ENCODE measurements around the gene PRKCB.
"Not testable (repeated sequence)": the region's sequence is repeated elsewhere in the genome, so short reads cannot be mapped to it uniquely, and the experiment has no call there.

Gene PRKCB

GRCh38 chr16:24088767-24089166 is 253.0 kb downstream of the PRKCB start:
- H3K27ac ChIP-seq, result no peak overlapping the region
- no peak for DNase-seq (ENCODE audit: low spot score)
- TF ChIP-seq CTCF (conservative IDR thresholded peaks at IDR 0.05; ENCODE audit: low read depth), result no peak
- ChIA-PET POLR2A (ENCODE audit: low non-redundant PET) (no interaction called here), CTCF (no interaction called here)

GRCh38 chr16:24091125-24091524 is 255.3 kb downstream of the PRKCB start:
- POLR2A ChIA-PET (ENCODE audit: low non-redundant PET), result no interaction called here
- no peak for TF ChIP-seq CTCF (conservative IDR thresholded peaks at IDR 0.05; ENCODE audit: low read depth)
- DNase-seq (ENCODE audit: low spot score), result no peak
- H3K27ac ChIP-seq, result no peak overlapping the region
- CTCF ChIA-PET, result no interaction called here

GRCh38 chr16:24093049-24093448 is 257.3 kb downstream of the PRKCB start:
- ChIA-PET POLR2A (ENCODE audit: low non-redundant PET) (no interaction called here), CTCF (interaction anchor here (0.6 kb wide), 1 partner anchor 424 kb away, joined by 6 read pairs; no protein-coding TSS in a partner anchor)
- DNase-seq (ENCODE audit: low spot score), result no peak
- TF ChIP-seq CTCF (conservative IDR thresholded peaks at IDR 0.05; ENCODE audit: low read depth), result no peak
- no peak overlapping the region for H3K27ac ChIP-seq

- POLR2A ChIA-PET (ENCODE audit: low non-redundant PET), result no interaction called here
- CTCF ChIA-PET, result no interaction called here
- DNase-seq (ENCODE audit: low spot score), result no peak
- TF ChIP-seq CTCF (conservative IDR thresholded peaks at IDR 0.05; ENCODE audit: low read depth), result no peak
- H3K27ac ChIP-seq, result no peak overlapping the region
Measured at GRCh38 chr16:24094660-24095059, 258.9 kb downstream of the PRKCB start.

- no peak for TF ChIP-seq CTCF (conservative IDR thresholded peaks at IDR 0.05; ENCODE audit: low read depth)
- CTCF ChIA-PET, result interaction anchor here (0.6 kb wide), 1 partner anchor 160 kb away, joined by 3 read pairs; no protein-coding TSS in a partner anchor
- DNase-seq (ENCODE audit: low spot score), result no peak
- H3K27ac ChIP-seq, result no peak overlapping the region
- POLR2A ChIA-PET (ENCODE audit: low non-redundant PET), result no interaction called here
Measured at GRCh38 chr16:24098896-24099295, 263.1 kb downstream of the PRKCB start.

GRCh38 chr16:24101431-24101830 is 265.6 kb downstream of the PRKCB start:
- ChIA-PET POLR2A (ENCODE audit: low non-redundant PET) (no interaction called here), CTCF (interaction anchor here (0.6 kb wide), 1 partner anchor 390 kb away, joined by 4 read pairs; no protein-coding TSS in a partner anchor)
- H3K27ac ChIP-seq, result no peak overlapping the region
- no peak for TF ChIP-seq CTCF (conservative IDR thresholded peaks at IDR 0.05; ENCODE audit: low read depth)
- no peak for DNase-seq (ENCODE audit: low spot score)

- POLR2A ChIA-PET (ENCODE audit: low non-redundant PET), result no interaction called here
- CTCF ChIA-PET, result interaction anchor here (0.6 kb wide), 1 partner anchor 28 kb away, joined by 4 read pairs; no protein-coding TSS in a partner anchor
Measured at GRCh38 chr16:24102209-24102660, 266.5 kb downstream of the PRKCB start.

GRCh38 chr16:24105471-24105870 is 269.7 kb downstream of the PRKCB start:
- POLR2A ChIA-PET (ENCODE audit: low non-redundant PET); H3K27ac ChIP-seq; CTCF ChIA-PET; DNase-seq (ENCODE audit: low spot score): not testable (repeated sequence)

More at GRCh38 chr16:24102209-24102660, 266.5 kb downstream of the PRKCB start:
- DNase-seq (ENCODE audit: low spot score), result no peak
- no peak overlapping the region for H3K27ac ChIP-seq
- TF ChIP-seq CTCF (conservative IDR thresholded peaks at IDR 0.05; ENCODE audit: low read depth), result no peak

GRCh38 chr16:24108090-24108489 is 272.3 kb downstream of the PRKCB start:
- H3K27ac ChIP-seq; POLR2A ChIA-PET (ENCODE audit: low non-redundant PET); DNase-seq (ENCODE audit: low spot score); CTCF ChIA-PET: not testable (repeated sequence)

All from RWPE1 (cell line).